OCI-LY7 (cell line): ENCODE results near the gene ANP32E. TPM values are rescaled to one million over a fixed set of nuclear protein-coding genes. Genes with fewer than 3 reads are reported as not detected.

Source experiments
- BruUV-seq: library from RNA; stranded (reverse); fragments of 400-500 nt; replicated peaks from 2 replicates; lab custom pipeline; 2021; lab: Mats Ljungman, UMichigan
- CTCF ChIA-PET: fragments of 300-600 bp; sonication (Branson Sonifier 250); formaldehyde crosslinking; loops from one replicate; lab custom pipeline; 2022; ENCODE audit warnings: antibody characterized with exemption; ENCODE audit not compliant: unreplicated experiment; lab: Charles Lee
- POLR2A ChIA-PET: fragments of 300-600 bp; sonication (Branson Sonifier 250); formaldehyde crosslinking; loops from one replicate; lab custom pipeline; 2022; ENCODE audit warnings: antibody characterized with exemption; lab: Charles Lee
- DNase-seq: peaks from one replicate; pipeline ENCODE4 v3.0.0-alpha.2; 2015; ENCODE audit warnings: low spot score
- H2AFZ ChIP-seq: fragments of 200-600 bp; sonication (generic), shearing (Covaris generic); 2 replicates; pipeline ENCODE4 v1.6.1; 2014; ENCODE audit warnings: mild to moderate bottlenecking, antibody characterized with exemption, low read length, moderate library complexity
- H3K27ac ChIP-seq: fragments of 200-600 bp; sonication (generic); 2 replicates; pipeline ENCODE4 v1.5.1; 2014; ENCODE audit warnings: mixed run types, low read depth, mild to moderate bottlenecking, moderate library complexity, low read length, inconsistent platforms; ENCODE audit not compliant: poor library complexity, severe bottlenecking
- H3K36me3 ChIP-seq: fragments of 200-600 bp; sonication (generic); 2 replicates; pipeline ENCODE4 v1.6.1; 2014; ENCODE audit warnings: mild to moderate bottlenecking, antibody characterized with exemption, low read length, moderate library complexity, mixed read lengths; ENCODE audit not compliant: insufficient read depth
- H3K4me1 ChIP-seq: fragments of 200-600 bp; sonication (generic); 2 replicates; pipeline ENCODE4 v1.5.1; 2014; ENCODE audit warnings: mild to moderate bottlenecking, low read length; ENCODE audit not compliant: insufficient read depth, poor library complexity, severe bottlenecking
- H3K4me2 ChIP-seq: fragments of 200-600 bp; sonication (generic); 2 replicates; pipeline ENCODE4 v1.6.1; 2014; ENCODE audit warnings: mild to moderate bottlenecking, low read length
- H3K4me3 ChIP-seq: fragments of 200-600 bp; sonication (generic); 2 replicates; pipeline ENCODE4 v1.5.1; 2014; ENCODE audit warnings: mild to moderate bottlenecking, low read depth, low read length; ENCODE audit not compliant: poor library complexity, severe bottlenecking
- H3K79me2 ChIP-seq: fragments of 200-600 bp; sonication (generic); 2 replicates; pipeline ENCODE4 v1.6.1; 2016; ENCODE audit warnings: low read depth, mild to moderate bottlenecking, low read length, moderate library complexity, mixed read lengths; ENCODE audit not compliant: insufficient read depth
- H3K9me2 ChIP-seq: fragments of 200-600 bp; sonication (generic); 2 replicates; pipeline ENCODE4 v1.6.1; 2016; ENCODE audit warnings: mild to moderate bottlenecking, low read length, mixed read lengths; ENCODE audit not compliant: insufficient read depth
- H3K9me3 ChIP-seq: fragments of 200-600 bp; sonication (generic); 2 replicates; pipeline ENCODE4 v1.6.1; 2014; ENCODE audit warnings: mild to moderate bottlenecking, mixed run types, low read length, mixed read lengths
- H4K20me1 ChIP-seq: fragments of 200-600 bp; sonication (generic); 2 replicates; pipeline ENCODE4 v1.6.1; 2014; ENCODE audit warnings: mild to moderate bottlenecking, antibody characterized with exemption, low read length, moderate library complexity, mixed read lengths; ENCODE audit not compliant: insufficient read depth
- EZH2phosphoT487 ChIP-seq: fragments of 200-600 bp; sonication (generic); IDR thresholded peaks from 2 replicates; pipeline ENCODE4 v1.6.1; 2018; ENCODE audit warnings: low read depth, borderline replicate concordance, mild to moderate bottlenecking, mixed run types, antibody characterized with exemption, low read length, moderate library complexity, mixed read lengths
- intact Hi-C: fragments of 100-400 bp; cut with micrococcal nuclease; formaldehyde crosslinking; loops from one replicate; pipeline ENCODE4 v1.10.0; 2022; ENCODE audit not compliant: unreplicated experiment
- total RNA-seq, 2 experiments: library from RNA; depleted of rRNA in 1 of 2; stranded (reverse); fragments of >200 nt in 1 of 2; shearing (Covaris generic) in 1 of 2; gene quantifications; 2 replicates each; pipeline ENCODE4 v1.2.3, GENCODE V29; 2014 to 2022
- TF ChIP-seq, protein P1 (sequence below): fragments of 200-600 bp; sonication (generic); conservative IDR thresholded peaks from 2 replicates; pipeline ENCODE4 v1.5.1; 2014; ENCODE audit warnings: mild to moderate bottlenecking, antibody characterized with exemption, low read length, moderate library complexity, mixed read lengths

The ANP32E gene
- total RNA-seq, 2 experiments from 2014 or later: 52.8 to 152 TPM

DNA sequence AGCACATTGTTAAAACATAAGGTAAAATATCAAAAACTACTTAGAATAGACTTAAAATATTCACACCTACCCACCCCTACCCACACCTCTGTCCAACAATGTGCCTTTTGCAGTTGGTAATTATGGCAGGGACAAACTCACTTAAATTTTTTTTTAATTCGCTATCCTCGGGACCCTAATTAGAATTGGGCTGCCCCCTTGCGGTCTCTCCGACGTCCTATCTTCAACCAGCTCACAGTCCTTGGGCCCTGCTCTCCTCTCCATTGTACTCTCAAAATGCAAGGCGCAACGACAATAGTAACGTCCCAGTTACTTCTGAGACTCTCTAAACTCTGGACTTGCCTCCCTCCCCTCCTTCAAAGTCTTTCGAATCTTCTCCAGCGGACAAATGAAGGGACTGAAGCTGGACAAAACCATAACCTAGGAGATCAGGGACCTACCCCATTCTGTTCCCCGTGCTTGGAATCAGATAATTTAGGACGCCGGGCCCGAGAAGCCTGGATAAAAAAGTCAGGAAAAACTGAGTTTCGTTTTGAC is 45.4 kb upstream of the ANP32E start:
- POLR2A ChIA-PET: interaction anchor here (0.5 to 1.1 kb wide), 3 partner anchors 8 to 77 kb away, joined by 3 read pairs; no protein-coding TSS in a partner anchor
- Histone ChIP-seq H3K4me3 (no peak overlapping the region), H4K20me1 (no peaks in the 10 kb centered on the region), H3K9me2 (no peaks in the 10 kb centered on the region), H3K4me1 (peaks cover 7% of the 10 kb centered on the region), H3K79me2 (no peaks in the 10 kb centered on the region), H2AFZ (0 out of 2 replicates have a peak overlapping the region, but pooled peaks have one; percentile 56), H3K36me3 (no peaks in the 10 kb centered on the region), H3K9me3 (no peaks in the 10 kb centered on the region), H3K4me2 (no peak overlapping the region), H3K27ac (no peak overlapping the region)
- CTCF ChIA-PET: interaction anchor here (1.2 kb wide), 1 partner anchor 25 kb away, joined by 4 read pairs; no protein-coding TSS in a partner anchor
- no TSS peak for BruUV-seq
- TF ChIP-seq EZH2phosphoT487: no peak
- TF ChIP-seq, protein P1, sequence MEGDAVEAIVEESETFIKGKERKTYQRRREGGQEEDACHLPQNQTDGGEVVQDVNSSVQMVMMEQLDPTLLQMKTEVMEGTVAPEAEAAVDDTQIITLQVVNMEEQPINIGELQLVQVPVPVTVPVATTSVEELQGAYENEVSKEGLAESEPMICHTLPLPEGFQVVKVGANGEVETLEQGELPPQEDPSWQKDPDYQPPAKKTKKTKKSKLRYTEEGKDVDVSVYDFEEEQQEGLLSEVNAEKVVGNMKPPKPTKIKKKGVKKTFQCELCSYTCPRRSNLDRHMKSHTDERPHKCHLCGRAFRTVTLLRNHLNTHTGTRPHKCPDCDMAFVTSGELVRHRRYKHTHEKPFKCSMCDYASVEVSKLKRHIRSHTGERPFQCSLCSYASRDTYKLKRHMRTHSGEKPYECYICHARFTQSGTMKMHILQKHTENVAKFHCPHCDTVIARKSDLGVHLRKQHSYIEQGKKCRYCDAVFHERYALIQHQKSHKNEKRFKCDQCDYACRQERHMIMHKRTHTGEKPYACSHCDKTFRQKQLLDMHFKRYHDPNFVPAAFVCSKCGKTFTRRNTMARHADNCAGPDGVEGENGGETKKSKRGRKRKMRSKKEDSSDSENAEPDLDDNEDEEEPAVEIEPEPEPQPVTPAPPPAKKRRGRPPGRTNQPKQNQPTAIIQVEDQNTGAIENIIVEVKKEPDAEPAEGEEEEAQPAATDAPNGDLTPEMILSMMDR: peak; percentile 94
- intact Hi-C loops: loop anchor here (1.0 kb wide), 1 partner anchor 26 kb away; no protein-coding TSS in a partner anchor
- peak; percentile 74 for DNase-seq

DNA sequence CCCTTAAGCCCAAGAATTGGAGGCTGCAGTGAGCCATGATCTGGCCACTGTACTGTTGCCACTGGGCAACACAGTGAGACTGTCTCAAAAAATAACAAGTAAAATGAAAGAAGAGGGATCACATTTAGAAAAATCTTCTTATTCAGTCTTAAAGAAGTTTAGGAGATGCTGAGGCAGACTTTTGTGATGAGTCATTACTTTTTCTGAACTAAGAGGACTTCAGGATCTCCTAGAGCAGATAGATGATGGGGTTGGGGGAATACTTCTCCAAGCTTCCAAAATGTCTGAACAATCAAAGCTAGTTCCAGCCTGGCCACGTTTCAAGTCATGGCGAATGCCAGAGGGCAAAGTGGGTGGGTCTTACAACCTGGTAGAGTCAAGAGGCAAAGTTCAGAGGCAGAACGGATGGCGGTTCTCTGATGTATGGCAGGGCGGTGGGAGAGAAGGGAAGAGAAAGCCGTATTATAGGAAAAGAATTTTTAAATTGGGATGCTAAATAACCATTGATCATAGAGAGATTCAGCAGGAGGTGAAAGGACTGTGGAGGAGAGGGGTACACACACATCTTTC is 44.3 kb upstream of the ANP32E start:
- no peaks in the 10 kb centered on the region for H3K36me3 ChIP-seq
- intact Hi-C loops: no loop called here
- H3K4me1 ChIP-seq: peaks cover 7% of the 10 kb centered on the region
- H3K9me3 ChIP-seq: no peaks in the 10 kb centered on the region
- no peaks in the 10 kb centered on the region for H3K79me2 ChIP-seq
- DNase-seq: no peak
- ChIA-PET POLR2A (no interaction called here), CTCF (no interaction called here)
- TF ChIP-seq, protein P1: no peak
- TF ChIP-seq EZH2phosphoT487: no peak
- no TSS peak for BruUV-seq
- H3K4me2 ChIP-seq: no peak overlapping the region
- no peak overlapping the region for H2AFZ ChIP-seq
- H4K20me1 ChIP-seq: no peaks in the 10 kb centered on the region
- H3K27ac ChIP-seq: no peak overlapping the region
- no peaks in the 10 kb centered on the region for H3K9me2 ChIP-seq
- no peak overlapping the region for H3K4me3 ChIP-seq

DNA sequence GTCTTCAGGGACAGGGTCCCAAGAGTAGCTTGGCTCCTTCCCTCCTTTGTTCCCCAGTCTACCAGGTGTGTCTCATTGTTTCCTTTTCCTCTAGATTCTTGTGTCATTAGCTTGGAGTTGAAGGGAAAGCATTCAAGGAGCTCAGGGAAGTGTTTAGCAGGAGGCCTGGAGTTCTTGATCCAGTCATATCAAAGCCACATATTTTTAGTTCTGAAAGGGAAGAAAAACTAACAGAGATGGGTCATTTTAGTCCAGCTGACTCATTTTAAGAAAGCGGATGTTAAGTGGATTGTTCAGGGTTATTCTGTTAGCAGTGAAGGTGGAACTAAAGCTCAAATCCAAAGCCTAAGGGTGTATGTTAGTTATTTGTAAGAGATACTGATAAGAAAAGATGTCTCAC is 37.4 kb upstream of the ANP32E start:
- H3K9me3 ChIP-seq: 0 out of 2 replicates have a peak, but pooled peaks cover 5% of the 10 kb centered on the region
- ChIA-PET CTCF (no interaction called here), POLR2A (interaction anchor here (0.5 to 1.3 kb wide), 5 partner anchors 8 to 723 kb away, joined by 3 to 4 read pairs (median 3); no protein-coding TSS in a partner anchor)
- peaks cover 5% of the 10 kb centered on the region for H3K4me1 ChIP-seq
- TF ChIP-seq, protein P1: no peak
- TF ChIP-seq EZH2phosphoT487: no peak
- no peak for DNase-seq
- H4K20me1 ChIP-seq: no peaks in the 10 kb centered on the region
- intact Hi-C loops: no loop called here
- H3K4me3 ChIP-seq: no peak overlapping the region
- no peak overlapping the region for H3K4me2 ChIP-seq
- no TSS peak for BruUV-seq
- no peak overlapping the region for H2AFZ ChIP-seq
- no peaks in the 10 kb centered on the region for H3K9me2 ChIP-seq
- no peaks in the 10 kb centered on the region for H3K36me3 ChIP-seq
- H3K79me2 ChIP-seq: peaks cover 4% of the 10 kb centered on the region; the same call in 1 of the 2 replicates
- no peak overlapping the region for H3K27ac ChIP-seq
